ENCODE data around the gene ZNHIT1. TPM values are rescaled to one million over a fixed set of nuclear protein-coding genes. Genes with fewer than 3 reads are reported as not detected.

Gene ZNHIT1
- polyA plus RNA-seq, 6 donors from 2014 or later, result 43.9 to 67.5 (median 52.4) TPM

DNA sequence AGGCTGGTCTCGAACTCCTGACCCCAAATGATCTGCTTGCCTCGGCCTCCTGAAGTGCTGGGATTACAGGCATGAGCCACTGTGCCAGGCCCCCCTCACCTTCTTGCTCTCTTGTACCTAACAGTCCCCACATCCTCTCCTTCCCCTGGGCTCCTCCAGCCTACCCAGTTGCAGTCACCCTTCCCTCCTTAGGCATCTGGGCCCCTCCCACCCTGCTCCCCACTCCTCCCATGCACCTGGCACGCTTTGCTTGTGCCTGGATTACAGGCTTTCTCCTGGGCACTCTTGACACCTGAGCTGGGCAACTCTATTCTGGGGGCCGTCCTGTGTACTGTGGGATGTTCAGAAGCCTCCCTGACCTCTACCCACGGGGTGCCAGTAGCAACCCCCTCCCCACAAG is 16.7 kb downstream of the ZNHIT1 start:
- H3K9me3 Mint-ChIP-seq, result no peaks in the 10 kb centered on the region
- H3K36me3 Mint-ChIP-seq, result no peaks in the 10 kb centered on the region
- H3K27me3 Mint-ChIP-seq, result no peaks in the 10 kb centered on the region
- H3K4me1 Mint-ChIP-seq, result peaks cover 0 to 14% (median 10%) of the 10 kb centered on the region in 3 donors
- no peak for ATAC-seq (ENCODE audit: low read depth in 2 of 2)
- H3K27ac Mint-ChIP-seq, result peak overlapping the region in 2 of 6 donors; percentile 24 to 79
- no peak overlapping the region for H3K4me3 Mint-ChIP-seq
- DNase-seq, result no peak

DNA sequence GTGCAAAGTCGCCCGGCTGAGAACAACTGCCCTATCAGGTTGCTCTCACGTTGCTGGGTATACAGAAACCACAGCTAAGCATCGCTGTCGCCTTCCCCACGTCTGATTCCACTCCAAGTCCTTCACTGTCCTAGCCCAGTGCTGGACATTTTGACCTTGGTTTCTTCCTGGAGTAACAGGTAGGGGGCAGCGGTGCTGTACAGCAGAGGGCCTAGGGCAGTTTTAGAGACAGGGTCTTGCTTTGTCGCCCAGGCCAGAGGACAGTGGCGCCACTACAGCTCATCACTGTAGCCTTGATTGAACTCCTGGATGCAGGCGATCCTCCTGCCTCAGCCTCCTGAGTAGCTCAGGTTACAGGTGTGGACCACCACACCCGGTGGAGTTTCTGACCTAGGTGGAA is 17.1 kb downstream of the ZNHIT1 start:
- Mint-ChIP-seq H3K36me3 (no peaks in the 10 kb centered on the region), H3K27me3 (no peaks in the 10 kb centered on the region), H3K9me3 (no peaks in the 10 kb centered on the region), H3K27ac (peak overlapping the region in 2 of 6 donors; percentile 24 to 79), H3K4me1 (peaks cover 0 to 14% (median 10%) of the 10 kb centered on the region in 3 donors), H3K4me3 (no peak overlapping the region)
- no peak for ATAC-seq (ENCODE audit: low read depth in 2 of 2)
- DNase-seq, result no peak

DNA sequence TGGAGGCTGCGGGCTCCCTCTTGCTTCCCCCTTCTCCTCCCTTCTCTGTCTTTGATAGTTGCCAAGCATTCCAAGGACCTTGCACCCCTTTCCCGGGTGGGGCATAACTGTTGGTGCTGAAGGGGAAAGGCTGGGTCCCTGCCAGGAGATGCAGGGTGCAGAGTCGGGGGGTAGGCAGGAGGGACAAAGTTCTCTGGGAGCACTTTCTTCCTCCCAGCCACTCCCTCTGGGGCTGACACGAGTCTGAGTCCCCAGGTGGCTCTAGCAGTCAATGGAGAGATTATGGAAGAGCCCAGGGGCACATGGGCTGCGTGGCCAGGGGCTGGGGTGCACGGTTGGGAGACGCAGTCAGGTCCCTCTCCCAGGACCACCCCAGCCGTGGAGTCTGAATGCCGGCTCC is 17.6 kb downstream of the ZNHIT1 start:
- DNase-seq (no peak), ATAC-seq (ENCODE audit: low read depth in 2 of 2) (no peak)
- H3K36me3 Mint-ChIP-seq, result no peaks in the 10 kb centered on the region
- H3K4me3 Mint-ChIP-seq, result no peak overlapping the region
- H3K4me1 Mint-ChIP-seq, result peaks cover 2 to 12% (median 9%) of the 10 kb centered on the region in 3 donors
- no peaks in the 10 kb centered on the region for H3K27me3 Mint-ChIP-seq
- H3K27ac Mint-ChIP-seq, result no peak overlapping the region
- H3K9me3 Mint-ChIP-seq, result no peaks in the 10 kb centered on the region

DNA sequence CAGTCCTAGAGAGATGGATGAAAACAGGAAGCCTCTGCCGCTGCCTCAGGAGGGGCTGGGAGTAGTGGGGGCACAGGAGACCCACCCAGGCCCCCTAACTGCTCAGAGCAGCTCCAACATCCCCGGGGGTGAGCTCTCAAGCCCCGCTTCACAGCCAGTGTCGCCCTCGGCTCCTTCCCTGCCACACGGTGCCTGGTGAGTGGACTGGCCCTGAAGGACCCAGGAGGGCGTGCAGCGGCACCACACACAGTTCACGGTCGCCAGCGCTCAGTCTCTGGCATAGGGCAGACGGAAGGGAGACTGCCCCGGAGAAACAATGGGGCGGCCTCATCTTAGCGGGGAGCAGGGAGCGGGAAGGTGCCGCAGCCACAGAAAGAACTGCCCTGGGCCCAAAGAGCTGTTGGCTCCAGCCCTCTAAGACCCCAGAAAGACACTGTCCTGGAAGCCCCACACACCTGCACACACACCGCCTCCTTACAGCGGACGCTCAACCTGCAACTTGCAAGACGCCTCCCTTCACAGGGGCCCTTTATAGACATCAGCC is 18.4 kb downstream of the ZNHIT1 start:
- Mint-ChIP-seq H3K27me3 (no peaks in the 10 kb centered on the region), H3K9me3 (no peaks in the 10 kb centered on the region), H3K4me1 (peaks cover 6 to 15% (median 14%) of the 10 kb centered on the region in 3 donors), H3K4me3 (peak overlapping the region in 1 of 8 donors; percentile 42), H3K27ac (peak overlapping the region in 2 of 6 donors; percentile 20 to 49), H3K36me3 (no peaks in the 10 kb centered on the region)
- ATAC-seq (ENCODE audit: low read depth in 2 of 2), result no peak
- no peak for DNase-seq

DNA sequence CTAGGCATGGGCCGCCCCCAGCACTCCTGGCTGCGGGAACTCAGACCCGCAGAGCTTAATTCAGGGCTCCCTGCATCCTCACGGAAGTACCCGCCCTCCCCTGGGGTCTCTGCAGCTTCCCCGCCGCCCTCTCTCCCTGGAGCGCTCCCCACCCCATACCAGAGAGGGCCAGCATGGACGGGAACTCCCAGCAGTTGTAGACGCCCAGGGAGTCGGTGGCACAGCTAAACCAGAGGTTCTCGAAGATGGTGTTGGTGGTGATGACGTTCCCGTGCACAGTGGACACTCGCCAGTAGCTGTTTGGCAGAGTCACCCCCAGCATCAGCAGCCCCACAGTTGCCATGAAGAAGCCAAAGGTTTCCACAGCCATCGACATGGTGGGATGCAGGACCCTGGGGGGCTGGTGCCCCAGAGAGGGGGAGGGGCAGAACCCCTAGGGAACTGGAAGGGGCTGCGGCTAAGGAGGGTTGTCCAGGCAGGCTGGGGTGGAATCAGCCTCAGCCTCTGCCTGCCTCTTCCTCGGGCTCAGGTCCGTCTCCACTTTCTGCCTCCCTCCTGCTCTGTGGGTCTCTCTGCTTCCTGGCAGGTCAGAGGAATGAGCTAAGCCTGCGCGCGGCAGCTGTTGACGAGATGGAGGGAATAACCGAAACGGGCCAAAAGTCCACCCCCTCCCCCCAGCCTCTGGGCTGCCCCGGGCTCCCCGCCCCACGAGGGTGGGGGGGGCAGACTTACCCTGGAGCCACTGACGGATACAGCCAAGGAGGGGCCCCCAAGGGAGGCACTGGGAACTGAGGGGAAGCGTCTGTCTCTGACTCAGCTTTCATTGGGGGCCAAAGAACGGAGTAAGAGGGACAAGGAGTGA is 19.5 kb downstream of the ZNHIT1 start, which contains the start of gene CLDN15:
CLDN15 (minus strand) TSS at position 597 of the 862 bp plus-strand sequence; CDS start at position 376, 221 bp downstream.
- no peaks in the 10 kb centered on the region for H3K27me3 Mint-ChIP-seq
- peaks cover 6 to 21% (median 14%) of the 10 kb centered on the region in 3 donors for H3K4me1 Mint-ChIP-seq
- H3K27ac Mint-ChIP-seq, result peak within 1 kb of the TSS in 3 of 6 donors; percentile 43 to 59 (median 50)
- H3K9me3 Mint-ChIP-seq, result no peaks in the 10 kb centered on the region
- peak; percentile 20 to 36 for ATAC-seq (ENCODE audit: low read depth in 2 of 2)
- H3K4me3 Mint-ChIP-seq, result no peak within 1 kb of the TSS
- no peak for DNase-seq
- no peaks in the 10 kb centered on the region for H3K36me3 Mint-ChIP-seq

DNA sequence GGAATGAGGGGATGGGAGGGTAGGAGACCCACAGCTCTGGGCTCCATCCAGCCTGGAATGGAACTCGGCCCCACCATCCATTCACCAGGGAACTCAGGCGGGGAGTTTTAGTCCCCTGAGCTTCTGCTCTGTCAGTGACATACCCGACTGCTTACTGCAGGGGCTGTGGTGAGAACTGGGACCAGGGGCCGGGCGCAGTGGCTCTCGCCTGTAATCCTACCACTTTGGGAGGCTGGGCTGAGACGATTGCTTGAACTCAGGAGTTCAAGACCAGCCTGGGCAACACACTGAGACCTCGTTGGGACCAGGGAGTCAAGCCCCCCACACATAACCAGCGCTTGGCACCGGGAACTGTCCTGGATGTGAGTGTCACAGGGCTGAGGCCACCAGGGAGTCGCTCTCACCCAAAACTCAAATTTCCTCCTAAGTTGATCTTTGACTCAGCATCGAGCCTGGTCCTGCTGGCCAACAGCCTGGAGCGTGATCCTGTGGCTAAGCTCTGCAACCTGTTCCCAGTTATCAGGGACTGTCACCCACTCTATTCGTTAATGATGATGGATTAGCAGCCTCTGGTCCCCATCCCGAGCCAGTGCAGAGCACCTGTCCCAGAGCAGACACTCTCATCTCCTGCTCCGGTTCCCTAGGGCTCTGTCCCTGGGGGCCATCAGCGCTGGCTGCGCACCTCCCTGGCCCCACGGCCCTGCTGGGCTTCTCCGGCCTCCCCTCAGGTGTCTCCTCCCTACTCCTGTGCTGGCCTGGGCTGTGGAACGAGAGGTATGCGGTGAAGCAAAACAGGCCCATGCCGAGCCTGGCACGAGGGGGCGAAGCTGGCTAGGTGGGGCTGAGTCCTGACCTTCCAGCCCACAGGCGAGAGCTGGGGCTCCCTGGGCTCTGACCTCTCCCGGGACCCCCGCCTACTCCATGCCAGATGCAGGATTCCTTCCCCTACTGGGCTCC is 20.5 kb downstream of the ZNHIT1 start:
- ATAC-seq (ENCODE audit: low read depth in 2 of 2) (no peak), DNase-seq (no peak)
- Mint-ChIP-seq H3K27me3 (no peaks in the 10 kb centered on the region), H3K9me3 (no peaks in the 10 kb centered on the region), H3K36me3 (no peaks in the 10 kb centered on the region), H3K4me3 (peak overlapping the region in 1 of 8 donors; percentile 23), H3K27ac (peak overlapping the region in 1 of 6 donors; percentile 59), H3K4me1 (peaks cover 6 to 26% (median 14%) of the 10 kb centered on the region in 3 donors)

DNA sequence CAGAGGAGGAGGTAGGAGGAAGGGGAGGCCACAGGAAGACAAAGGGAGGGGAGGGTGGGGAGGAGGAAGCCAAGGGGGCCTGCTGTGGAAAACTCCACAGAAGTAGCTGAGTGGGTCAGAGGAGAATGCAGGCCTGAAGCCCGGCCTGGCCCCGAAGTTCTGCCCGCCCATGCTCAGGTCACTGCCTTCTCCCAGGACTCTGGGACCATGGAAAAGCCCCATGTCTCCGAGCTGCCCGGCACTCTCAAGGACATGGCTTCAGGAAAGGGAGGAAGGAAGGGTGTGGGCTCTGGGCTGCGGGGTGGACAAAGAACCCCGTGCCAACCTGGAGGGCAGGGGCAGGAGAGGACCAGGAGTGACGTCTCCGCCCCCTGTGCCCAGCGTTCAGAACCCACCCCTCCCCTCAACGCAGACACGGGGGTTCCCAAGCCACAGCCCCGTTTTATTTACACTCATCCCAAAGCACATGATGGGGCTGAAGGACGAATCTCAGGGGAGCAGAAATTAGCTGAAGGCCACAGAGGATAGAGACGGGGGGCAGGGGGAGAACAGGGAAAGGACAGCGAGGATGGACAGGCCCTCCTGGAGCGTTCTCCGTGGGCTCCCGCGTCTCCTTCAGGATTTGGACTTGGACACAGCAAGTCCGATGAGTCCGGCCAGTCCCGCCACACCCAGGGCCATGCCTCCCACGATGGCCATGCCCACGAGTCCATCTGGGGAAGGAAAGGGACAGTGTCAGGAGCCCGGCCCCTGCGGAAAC is 21.4 kb downstream of the ZNHIT1 start:
- Mint-ChIP-seq H3K4me3 (peak overlapping the region in 1 of 8 donors; percentile 23), H3K27ac (peak overlapping the region in 1 of 6 donors; percentile 67), H3K27me3 (no peaks in the 10 kb centered on the region), H3K36me3 (no peaks in the 10 kb centered on the region), H3K4me1 (peaks cover 13 to 32% (median 14%) of the 10 kb centered on the region in 3 donors), H3K9me3 (no peaks in the 10 kb centered on the region)
- DNase-seq (no peak), ATAC-seq (ENCODE audit: low read depth in 2 of 2) (no peak)

DNA sequence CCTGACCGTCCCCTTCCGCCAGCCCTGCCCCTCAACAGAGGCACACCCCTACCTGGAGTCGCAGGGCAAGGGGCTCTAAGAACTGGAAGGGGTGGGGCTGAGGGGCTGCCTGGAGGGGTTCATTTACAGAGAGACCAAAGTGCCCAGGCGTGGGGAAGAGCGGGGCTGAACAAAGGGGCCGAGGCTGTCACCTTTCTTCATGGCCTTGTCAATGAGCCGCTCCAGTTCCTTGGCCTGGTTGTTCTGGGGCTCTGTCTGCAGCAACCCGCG is 21.9 kb downstream of the ZNHIT1 start:
- Mint-ChIP-seq H3K27me3 (no peaks in the 10 kb centered on the region), H3K27ac (no peak overlapping the region), H3K9me3 (no peaks in the 10 kb centered on the region), H3K4me1 (peaks cover 14 to 36% (median 16%) of the 10 kb centered on the region in 3 donors), H3K4me3 (no peak overlapping the region), H3K36me3 (no peaks in the 10 kb centered on the region)
- ATAC-seq (ENCODE audit: low read depth in 2 of 2) (no peak), DNase-seq (no peak)

DNA sequence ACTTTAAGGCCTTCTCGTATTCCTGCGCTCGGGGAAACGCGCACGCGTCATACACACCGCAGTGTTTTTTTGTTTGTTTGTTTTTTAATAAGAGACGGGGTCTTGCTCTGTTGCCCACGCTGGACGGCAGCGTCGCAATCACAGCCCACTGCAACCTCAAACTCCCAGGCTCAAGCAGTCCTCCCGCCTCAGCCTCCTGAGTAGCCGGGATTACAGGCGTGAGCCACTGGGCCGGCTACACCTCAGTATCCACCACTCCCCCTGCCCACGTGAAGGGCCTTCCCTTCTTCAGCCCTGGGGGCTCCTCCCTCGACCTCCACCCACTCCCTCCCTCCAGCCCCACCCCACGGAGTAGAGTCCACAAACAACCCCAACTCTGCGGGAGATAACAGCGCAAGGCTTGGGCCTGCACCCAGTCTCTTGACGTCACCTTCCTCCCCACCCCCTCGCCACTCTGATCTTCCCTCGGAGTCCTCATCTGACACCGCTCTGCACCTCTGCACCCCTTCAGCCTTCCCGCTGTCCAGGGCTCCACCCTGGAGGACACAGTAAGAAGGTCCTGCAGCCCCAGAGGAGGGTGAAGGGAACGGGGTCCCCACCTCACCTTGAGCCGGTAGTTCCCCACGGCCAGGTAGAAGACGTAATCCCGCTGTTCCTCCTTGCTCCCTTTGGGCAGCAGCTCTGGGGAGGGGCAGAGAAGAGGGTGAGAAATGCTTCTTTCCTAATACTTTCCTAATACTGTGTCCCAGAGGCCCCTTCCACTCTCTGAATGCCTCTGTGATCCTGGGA is 22.5 kb downstream of the ZNHIT1 start:
- DNase-seq (no peak), ATAC-seq (ENCODE audit: low read depth in 2 of 2) (no peak)
- H3K27me3 Mint-ChIP-seq, result no peaks in the 10 kb centered on the region
- H3K27ac Mint-ChIP-seq, result no peak overlapping the region
- no peaks in the 10 kb centered on the region for H3K36me3 Mint-ChIP-seq
- no peaks in the 10 kb centered on the region for H3K9me3 Mint-ChIP-seq
- peaks cover 18 to 42% (median 19%) of the 10 kb centered on the region in 3 donors for H3K4me1 Mint-ChIP-seq
- peak overlapping the region in 1 of 8 donors; percentile 16 for H3K4me3 Mint-ChIP-seq

DNA sequence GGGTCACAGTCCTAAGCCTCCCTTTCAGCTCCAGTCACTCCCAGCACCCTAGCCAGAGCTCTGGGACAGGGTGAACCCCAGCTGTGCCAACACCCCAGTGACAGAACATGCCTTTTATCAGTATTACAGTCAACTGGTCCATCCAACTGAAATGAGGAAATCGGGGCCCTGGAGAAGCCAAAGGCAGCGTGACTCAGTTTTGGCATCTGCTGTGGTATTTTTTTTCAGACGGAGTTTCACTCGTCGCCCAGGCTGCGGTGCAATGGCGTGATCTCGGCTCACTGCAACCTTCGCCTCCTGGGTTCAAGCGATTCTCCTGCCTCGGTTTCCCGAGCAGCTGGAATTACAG is 23.0 kb downstream of the ZNHIT1 start:
- no peak for ATAC-seq (ENCODE audit: low read depth in 2 of 2)
- H3K9me3 Mint-ChIP-seq, result no peaks in the 10 kb centered on the region
- peaks cover 23 to 47% (median 24%) of the 10 kb centered on the region in 3 donors for H3K4me1 Mint-ChIP-seq
- no peak for DNase-seq
- H3K27me3 Mint-ChIP-seq, result no peaks in the 10 kb centered on the region
- H3K27ac Mint-ChIP-seq, result no peak overlapping the region
- H3K4me3 Mint-ChIP-seq, result peak overlapping the region in 1 of 8 donors; percentile 45
- no peaks in the 10 kb centered on the region for H3K36me3 Mint-ChIP-seq

DNA sequence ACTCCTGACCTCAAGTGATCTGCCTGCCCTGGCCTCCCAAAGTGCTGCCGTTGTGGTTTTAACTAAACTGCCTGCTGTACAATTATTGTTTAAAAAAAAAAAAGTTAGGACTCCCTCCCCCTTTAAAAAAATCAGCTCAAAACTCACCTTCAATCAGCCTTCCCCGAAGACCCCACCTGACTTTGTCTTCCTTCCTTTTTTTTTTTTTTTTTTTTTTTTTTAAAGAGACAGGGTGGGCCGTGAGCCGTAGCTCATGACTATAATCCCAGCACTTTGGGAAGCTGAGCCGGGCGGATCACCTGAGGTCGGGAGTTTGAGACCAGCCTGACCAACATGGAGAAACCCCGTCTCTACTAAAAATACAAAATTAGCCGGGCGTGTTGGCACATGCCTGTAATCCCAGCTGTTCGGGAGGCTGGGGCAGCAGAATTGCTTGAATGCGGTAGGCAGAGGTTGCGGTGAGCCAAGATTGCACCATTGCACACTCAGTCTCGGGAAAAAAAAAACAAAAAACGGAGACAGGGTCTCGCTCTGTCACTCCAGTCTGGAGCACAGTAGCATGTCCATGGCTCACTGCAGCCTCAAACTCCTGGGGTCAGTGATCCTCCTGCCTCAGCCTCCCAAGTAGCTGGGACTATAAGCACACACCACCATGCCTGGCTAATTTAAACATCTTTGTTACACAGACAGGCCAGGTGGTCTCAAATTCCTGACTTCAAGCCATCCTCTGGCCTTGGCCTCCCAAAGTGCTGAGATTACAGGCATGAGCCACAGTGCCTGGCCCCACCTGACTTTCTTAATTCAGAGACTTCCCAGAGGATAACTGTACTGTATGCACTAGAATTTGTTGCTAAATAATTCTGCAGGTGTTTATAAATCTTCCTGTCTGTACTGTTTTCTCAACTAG is 23.7 kb downstream of the ZNHIT1 start:
- no peaks in the 10 kb centered on the region for H3K36me3 Mint-ChIP-seq
- no peak for DNase-seq
- H3K27ac Mint-ChIP-seq, result no peak overlapping the region
- no peaks in the 10 kb centered on the region for H3K27me3 Mint-ChIP-seq
- no peak for ATAC-seq (ENCODE audit: low read depth in 2 of 2)
- H3K4me1 Mint-ChIP-seq, result peaks cover 23 to 47% (median 24%) of the 10 kb centered on the region in 3 donors
- H3K4me3 Mint-ChIP-seq, result peak overlapping the region in 4 of 8 donors; percentile 25 to 52 (median 47)
- no peaks in the 10 kb centered on the region for H3K9me3 Mint-ChIP-seq
